H1 (cell line): ENCODE results near the gene UBXN11.

Experiments used
- CTCF ChIP-seq, 3 experiments: IDR thresholded peaks; 1 replicate in 2 of 3; 2 replicates in 1 of 3; pipeline versions ENCODE4 v1.5.1 to v1.6.1; 2011; ENCODE audit warnings: low read length in 3 of 3, mild to moderate bottlenecking in 3 of 3, inconsistent platforms in 2 of 3, low read depth in 1 of 3, moderate library complexity in 1 of 3; ENCODE audit not compliant: insufficient read depth in 1 of 3; ENCODE audit errors: control extremely low read depth in 1 of 3
- EP300 ChIP-seq, 2 experiments: IDR thresholded peaks; 1 replicate in 1 of 2; 2 replicates in 1 of 2; pipeline ENCODE4 v1.6.1; 2011 to 2012; ENCODE audit warnings: low read depth in 2 of 2, low read length in 2 of 2, mild to moderate bottlenecking in 2 of 2, borderline replicate concordance in 1 of 2, inconsistent platforms in 1 of 2, moderate library complexity in 1 of 2
- EZH2 ChIP-seq: fragments of 200-600 bp; sonication (generic); IDR thresholded peaks from 2 replicates; pipeline ENCODE4 v1.7.1; 2012; ENCODE audit warnings: low read depth, mild to moderate bottlenecking, moderate library complexity, low read length, inconsistent platforms; ENCODE audit not compliant: severe bottlenecking
- MAX ChIP-seq: IDR thresholded peaks from 2 replicates; pipeline ENCODE4 v1.6.1; 2012; ENCODE audit warnings: inconsistent platforms
- RNF2 ChIP-seq: fragments of 200-900, 300-1000 bp; sonication (generic); IDR thresholded peaks from 2 replicates; pipeline ENCODE4 v1.7.1; 2016; ENCODE audit warnings: borderline replicate concordance, low read depth, mild to moderate bottlenecking, antibody characterized with exemption, low read length; ENCODE audit not compliant: poor library complexity, severe bottlenecking; ENCODE audit errors: missing control alignments
- SP1 ChIP-seq: IDR thresholded peaks from 2 replicates; pipeline ENCODE4 v1.6.1; 2011; ENCODE audit warnings: low read depth, low read length
- YY1 ChIP-seq: IDR thresholded peaks from 2 replicates; pipeline ENCODE4 v1.6.1; 2011; ENCODE audit warnings: low read depth, mild to moderate bottlenecking, low read length
- ZNF274 ChIP-seq: IDR thresholded peaks from 2 replicates; pipeline ENCODE4 v1.7.0; 2012; ENCODE audit warnings: low read length, borderline replicate concordance; ENCODE audit errors: extremely low read depth

GRCh38 chr1:26297791-26298124 is 8.7 kb downstream of the UBXN11 start:
- TF ChIP-seq MAX (no peak), ZNF274 (no peak), SP1 (no peak), RNF2 (no peak), CTCF (IDR thresholded peaks at IDR 0.05; ENCODE audit: control extremely low read depth in 1 of 3, insufficient read depth in 1 of 3, low read depth in 1 of 3, low read length in 3 of 3) (no peak), EZH2 (no peak), YY1 (no peak), EP300 (IDR thresholded peaks at IDR 0.05; ENCODE audit: borderline replicate concordance in 1 of 2, low read depth in 2 of 2, low read length in 2 of 2) (no peak)
